OCI-M2 (cell line): Measurements from ENCODE around the gene ZFYVE19.

Experiments
- DNase-seq: peaks from one replicate; lab custom pipeline; 2025; ENCODE audit not compliant: unreplicated experiment; lab: John Stamatoyannopoulos, UW

The ZFYVE19 gene, protein sequence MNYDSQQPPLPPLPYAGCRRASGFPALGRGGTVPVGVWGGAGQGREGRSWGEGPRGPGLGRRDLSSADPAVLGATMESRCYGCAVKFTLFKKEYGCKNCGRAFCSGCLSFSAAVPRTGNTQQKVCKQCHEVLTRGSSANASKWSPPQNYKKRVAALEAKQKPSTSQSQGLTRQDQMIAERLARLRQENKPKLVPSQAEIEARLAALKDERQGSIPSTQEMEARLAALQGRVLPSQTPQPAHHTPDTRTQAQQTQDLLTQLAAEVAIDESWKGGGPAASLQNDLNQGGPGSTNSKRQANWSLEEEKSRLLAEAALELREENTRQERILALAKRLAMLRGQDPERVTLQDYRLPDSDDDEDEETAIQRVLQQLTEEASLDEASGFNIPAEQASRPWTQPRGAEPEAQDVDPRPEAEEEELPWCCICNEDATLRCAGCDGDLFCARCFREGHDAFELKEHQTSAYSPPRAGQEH

DNA sequence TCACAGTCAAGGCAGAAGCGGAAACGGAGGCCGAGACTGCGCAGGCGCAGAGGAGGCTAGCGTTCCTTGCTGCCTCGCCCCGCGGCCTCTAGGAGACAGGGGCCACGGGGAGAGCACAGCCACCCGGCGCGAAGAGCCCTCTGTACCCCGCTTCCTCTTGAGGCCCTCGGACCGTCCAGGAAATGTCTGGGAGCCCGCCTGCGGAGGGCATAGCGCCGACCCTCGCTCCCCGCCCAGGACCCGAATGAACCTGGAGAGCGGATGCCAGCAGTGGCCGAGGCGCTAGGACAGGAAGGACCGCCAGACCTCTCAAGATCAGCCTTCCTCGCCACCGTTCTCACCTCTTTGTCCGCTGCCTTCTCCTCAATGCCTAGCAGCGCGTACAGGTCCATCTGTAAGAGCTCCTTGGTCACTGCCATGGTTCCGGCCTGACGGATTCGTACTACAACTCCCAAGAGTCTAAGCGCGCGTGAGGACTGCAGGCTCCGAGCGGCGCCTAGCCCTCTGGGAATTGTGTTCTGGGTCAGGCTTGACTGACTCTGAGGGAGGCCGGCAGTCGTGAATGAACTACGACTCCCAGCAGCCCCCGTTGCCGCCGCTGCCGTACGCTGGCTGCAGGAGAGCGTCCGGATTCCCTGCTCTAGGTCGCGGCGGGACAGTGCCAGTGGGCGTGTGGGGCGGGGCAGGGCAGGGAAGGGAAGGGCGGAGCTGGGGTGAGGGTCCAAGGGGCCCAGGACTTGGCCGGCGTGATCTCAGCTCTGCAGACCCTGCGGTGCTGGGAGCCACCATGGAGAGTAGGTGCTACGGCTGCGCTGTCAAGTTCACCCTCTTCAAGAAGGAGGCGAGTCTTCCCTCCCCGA lies at the start of gene ZFYVE19, which contains the start of gene DNAJC17:
TSS of gene ZFYVE19 (plus strand) at position 62 of the 860 bp plus-strand sequence. CDS start at position 563, 501 bp downstream.
TSS of gene DNAJC17 (minus strand) at position 446 of the 860 bp plus-strand sequence. CDS start at position 419, 27 bp downstream.
- DNase-seq: peak; percentile 88

DNA sequence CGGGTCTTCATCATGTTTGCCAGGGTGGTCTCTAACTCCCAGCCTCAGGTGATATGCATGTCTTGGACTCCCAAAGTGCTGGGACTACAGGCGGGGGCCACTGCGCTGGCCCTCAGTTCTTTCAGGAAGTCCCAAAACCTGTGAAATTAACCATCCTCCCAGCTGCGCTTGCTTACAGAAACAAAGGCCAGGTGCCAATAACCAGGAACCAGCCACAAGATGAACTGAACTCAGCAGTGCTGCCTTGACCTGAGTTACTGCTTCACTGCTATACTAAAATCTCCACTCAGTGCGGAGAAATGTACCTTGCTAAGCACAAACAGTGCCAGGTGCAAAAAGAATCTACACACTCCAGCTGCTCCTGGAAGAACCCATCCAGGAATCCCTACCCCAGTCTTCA lies 46.9 kb upstream of the ZFYVE19 start:
- no peak for DNase-seq

DNA sequence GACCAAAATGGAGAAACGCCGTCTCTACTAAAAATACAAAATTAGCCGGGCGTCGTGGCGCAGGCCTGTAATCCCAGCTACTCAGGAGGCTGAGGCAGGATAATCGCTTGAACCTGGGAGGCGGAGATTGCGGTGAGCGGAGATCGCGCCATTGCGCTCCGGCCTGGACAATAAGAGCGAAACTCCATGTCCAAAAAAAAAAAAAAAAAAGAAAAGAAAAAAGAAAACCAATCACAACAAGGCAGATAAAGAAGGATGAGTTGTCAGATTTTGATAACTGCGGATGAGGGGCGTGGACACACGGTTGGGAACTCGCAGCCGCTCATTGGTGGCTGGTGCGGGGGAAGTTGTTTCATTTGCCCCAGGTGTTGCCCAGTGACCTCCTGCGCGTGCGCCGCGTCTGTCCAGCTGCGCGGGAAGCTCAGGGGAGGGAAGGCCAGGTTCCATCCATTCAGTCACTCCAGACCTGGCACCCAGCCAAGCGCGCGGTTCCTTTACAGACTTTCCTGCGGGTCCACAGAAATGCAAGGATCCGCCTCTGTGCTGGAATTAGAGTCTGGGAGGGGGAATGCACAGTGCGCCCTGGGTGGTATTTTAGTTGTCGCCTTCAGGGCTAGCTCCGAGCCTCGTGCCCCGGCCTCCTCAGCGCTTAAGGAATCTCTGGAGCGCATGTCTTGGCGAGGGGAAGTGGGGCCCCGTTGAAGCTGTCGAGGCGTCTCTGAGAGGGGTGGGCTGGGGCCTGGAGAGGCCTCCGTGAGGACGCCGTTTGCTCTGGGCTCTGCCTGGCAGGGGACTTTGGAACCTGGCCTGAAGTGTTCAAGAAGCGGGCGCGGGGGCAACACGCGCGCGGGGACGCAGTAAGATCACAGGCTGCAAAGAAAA lies 43.7 kb upstream of the ZFYVE19 start:
- no peak for DNase-seq

DNA sequence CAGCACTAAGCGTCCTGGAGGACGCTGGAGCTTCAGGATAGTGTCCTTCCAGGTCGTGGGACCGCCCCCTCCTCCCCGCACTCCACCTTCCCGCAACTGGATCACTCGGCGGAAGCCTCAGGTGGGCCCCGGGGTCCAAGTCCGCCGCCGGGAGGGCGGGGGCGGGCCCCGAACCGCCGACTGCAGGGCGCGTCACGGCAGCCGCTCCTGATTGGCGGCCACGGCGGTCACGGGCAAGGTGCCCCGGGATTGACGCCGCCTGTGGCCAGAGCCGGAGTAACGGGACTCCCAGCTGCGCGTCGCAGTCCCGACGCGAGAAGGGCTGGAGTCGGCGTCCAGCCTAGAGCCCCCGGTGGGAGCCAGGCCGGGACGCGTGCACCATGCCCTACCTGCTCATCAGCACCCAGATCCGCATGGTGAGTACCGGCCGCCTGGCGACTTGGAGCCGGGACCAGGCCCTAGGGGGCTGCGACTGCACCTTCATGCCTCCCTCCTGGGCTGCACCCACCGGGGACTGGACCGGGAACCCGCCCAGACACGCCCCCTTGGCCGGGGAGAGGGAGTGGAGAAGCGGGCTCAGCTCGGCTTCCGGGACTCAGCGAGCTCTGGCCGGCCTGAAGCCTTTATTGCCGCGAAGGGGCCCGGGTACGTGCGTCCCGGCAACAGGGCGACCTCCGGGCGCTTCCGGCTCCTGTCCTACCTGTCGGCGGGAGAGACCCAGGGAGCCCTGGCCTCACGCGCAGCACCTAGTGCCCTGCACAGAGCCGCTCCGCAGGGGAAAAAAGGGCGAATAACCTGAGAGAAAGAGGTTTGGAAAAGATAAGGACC lies 42.9 kb upstream of the ZFYVE19 start, which contains the start of gene GCHFR:
TSS of gene GCHFR (plus strand) at position 268 of the 828 bp plus-strand sequence. CDS start at position 381, 113 bp downstream.
- no peak for DNase-seq

DNA sequence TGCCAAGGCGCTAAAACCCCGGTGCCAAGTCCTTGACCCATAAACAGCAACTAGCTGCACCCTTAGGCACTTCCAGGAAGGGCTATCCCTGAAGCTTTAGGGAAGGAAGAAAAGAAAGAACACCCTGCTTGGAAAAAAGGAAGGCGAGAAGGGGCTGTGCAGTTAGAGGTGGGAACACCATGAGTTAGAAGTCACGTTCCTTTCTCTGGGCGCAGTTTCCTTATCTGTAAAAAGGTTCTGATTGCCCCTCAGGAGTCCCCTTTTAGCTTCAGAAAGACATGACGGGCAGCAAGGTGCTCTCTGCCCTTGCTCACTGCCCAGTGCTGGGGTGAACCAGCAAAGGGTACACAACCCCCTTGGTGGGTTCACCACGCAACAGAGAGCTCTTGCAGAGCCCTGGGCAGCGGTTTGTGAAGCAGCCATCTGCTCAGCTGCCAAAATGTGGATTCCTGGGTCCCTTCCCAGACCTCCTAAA lies 42.2 kb upstream of the ZFYVE19 start:
- DNase-seq: no peak

DNA sequence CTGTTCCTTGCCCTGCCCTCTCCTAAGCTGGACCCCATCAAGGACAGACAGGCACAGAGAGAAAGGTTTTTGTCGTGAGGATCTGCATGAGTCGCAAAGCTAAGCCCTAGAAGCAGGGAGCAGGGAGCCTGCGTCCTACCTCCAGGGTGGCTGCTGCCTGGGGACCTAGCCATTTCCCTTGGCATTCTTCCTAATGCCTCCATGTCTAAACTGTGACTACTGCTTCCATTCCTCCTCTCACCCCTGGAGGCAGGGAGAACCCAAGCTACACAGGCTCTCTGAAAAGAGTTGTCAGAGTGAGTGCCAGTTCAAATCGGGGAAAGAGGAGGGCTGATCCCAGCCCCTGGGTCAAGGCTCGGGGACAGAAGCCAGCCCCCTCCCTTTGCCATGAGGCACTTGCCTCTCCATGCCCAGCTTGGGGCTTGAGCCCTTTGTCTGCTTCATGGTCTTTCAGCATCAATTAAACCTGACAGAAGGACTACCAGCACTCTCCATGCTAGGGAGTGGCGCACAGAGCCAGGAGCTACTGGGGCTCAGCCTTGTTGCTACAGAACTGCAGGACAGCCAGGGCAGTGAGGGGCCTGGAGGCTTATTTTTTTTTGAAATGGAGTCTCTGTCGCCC lies 40.6 kb upstream of the ZFYVE19 start:
- no peak for DNase-seq

DNA sequence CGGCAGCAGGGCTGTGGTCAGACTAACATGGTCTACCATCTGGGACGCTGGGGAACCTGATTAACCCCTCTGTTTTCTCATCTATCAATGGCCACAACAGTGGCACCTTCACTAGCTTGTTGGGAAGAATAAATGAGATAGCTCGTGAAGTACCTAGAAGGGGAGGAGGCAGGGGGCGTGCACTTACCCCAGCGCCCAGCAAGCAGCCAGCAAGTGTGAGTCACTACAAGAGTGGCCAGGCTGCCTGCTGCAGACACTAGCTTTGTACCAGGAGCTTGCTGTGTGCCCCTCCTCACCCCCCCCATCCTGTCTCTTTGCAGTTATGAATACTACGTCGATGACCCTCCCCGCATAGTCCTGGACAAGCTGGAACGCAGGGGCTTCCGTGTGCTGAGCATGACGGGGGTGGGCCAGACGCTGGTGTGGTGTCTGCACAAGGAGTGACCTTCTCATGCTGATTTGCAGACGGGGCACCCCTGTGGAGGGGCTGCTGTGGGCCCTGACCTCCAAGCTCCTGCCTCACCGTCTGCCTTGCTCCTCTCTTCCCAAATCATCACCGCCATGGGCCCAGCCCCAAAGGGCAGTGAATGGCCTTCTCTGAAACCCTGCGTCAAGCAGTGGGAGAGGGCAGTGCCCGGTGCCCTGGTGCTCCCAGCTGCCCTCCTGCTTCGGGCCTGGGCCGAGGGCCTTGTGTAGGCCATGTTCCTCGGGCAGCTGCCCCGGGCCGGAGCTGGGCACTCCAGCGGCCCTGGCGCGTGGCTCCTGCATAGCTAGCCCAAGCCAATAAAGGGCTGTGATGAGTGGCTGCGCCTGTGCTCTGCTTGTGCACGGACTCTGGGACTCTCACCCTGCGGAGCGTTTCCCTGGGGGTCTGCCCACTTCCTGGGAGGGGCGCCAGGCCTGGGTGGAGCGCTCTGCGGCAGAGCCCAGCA lies 39.7 kb upstream of the ZFYVE19 start:
- DNase-seq: no peak

DNA sequence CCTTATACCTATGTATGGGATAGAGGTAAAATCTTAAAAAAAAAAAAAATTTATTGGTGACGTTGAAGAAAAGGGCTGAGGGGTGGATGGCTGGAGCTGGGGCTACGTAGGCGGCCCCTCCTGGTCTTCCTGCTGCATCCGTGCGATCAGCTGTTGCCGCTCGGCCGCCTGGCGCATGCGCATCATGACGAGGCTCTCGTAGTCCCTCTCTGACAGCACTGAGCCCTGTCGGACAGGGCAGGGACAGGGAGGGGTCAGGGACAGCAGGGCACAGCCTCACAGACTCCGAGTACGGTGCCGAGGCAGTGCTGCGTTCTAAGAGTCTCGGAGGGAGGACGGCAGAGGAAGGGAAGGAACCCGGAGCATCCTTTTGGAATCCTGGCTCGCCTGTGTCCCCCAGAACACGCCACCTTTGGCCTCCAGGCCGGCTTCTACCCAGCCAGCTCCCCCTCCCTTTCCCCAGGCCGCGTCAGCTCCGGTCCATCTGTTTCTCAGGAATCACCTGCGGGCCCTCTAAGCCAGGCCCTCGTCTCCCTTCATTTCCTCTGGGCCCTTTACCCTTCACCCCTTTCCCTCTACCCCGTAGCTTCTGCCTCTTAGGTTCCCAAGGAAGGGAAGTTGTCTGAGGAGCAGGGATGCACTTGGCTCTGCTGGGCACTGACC lies 38.9 kb upstream of the ZFYVE19 start:
- no peak for DNase-seq

DNA sequence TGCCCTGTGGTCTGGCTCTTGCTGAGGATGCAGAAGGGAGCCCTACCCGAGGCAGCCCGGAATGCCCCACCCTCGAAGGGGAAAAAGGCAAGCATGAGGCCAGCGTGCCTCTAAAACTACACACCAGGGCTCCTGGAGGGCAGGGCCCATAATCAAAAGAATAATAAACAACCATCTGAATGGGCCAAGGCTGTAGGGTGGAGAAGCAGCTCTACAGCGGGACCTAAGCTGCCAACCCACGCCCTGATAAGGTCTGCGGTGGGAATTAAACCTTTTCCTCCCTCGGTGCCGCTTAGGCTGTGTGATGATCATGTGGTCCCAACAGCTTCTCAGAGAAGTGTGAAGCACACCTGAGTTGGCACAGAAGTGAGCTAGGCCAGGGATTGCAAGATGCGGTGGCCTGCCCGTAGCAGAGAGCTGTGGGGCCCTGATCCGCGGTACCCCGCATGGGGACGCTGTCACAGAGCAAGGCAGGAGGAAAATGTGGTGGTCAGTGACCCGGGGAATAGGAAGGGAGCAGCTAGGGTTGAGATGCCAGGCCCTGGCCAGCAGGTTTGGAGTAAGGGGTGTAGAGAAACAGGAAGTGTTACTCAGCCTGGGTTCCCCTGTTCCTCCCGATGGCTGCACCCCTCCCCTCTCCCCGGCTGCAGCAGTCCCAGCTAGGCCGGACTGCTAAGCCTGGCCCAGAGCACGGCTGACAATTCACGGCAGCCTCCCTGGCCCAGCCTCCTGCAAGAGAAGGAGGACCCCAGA lies 38.2 kb upstream of the ZFYVE19 start:
- DNase-seq: no peak

DNA sequence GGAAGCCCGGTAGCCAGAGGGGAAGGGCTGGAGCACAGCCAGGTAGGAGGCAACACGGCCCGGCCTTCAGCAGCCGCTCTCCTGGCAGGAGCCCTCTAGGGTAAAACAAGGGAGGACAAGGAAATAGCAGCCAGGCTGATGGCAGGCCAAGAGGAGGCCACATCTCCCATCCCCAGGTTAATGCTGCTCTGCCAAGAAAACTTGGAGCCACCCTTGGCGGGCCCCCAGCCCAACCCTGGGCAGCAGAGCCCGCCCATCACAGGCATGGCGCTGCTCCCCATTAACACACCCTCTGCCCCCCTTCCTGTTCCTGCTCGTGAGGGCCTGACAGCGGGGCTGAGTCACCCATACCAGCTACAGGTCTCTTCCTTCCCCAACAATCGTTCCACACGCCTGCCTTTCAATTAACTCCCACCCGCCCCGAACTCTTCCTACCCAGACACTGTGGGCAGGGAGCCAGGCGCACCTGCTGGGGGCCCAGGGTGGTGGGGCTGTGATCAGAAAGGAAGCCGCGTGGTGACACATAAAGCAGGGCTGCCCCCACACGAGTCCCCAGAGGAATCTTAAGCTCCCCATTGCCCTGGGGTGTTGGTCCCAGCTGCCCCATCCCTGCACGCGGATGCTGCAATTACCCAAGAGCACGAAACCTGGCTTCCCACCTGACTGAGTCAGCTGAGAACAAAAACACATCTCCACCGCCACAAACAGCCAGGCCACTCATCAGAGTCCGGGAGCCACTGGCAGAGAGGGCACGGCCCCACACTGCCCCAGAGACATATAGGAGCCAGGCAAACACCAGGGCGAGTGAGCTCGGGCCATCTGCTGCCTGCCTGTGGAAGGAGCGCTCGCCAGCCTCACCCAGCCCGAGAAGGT lies 37.4 kb upstream of the ZFYVE19 start, which contains the start of gene C15orf62:
TSS of gene C15orf62 (plus strand) at position 707 of the 873 bp plus-strand sequence. CDS start 516 bp downstream, outside the sequence.
- DNase-seq: no peak

DNA sequence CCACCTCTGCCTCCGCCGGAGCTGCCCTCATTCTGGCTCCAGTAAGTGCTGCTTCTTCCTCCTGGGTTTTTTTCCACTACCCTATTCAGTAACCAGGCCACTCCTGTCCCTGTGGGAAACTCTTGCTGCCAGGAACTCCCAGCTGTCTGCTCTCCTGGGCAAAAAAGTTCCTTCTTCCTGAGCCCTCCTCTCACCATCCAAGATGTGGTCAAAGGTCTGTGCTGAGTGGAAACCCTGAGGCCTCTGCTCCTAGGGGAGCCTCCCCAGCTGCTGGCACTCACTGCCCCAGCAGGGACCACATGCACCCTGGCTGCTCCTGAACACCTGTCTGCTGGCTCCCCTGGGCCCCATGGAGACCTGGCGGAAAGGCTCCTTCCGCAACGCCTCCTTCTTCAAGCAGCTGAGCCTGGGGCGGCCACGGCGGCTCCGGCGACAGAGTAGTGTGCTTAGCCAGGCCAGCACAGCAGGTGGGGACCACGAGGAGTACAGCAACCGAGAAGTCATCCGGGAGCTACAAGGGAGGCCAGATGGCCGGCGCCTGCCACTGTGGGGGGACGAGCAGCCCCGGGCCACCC lies 36.7 kb upstream of the ZFYVE19 start:
- no peak for DNase-seq

DNA sequence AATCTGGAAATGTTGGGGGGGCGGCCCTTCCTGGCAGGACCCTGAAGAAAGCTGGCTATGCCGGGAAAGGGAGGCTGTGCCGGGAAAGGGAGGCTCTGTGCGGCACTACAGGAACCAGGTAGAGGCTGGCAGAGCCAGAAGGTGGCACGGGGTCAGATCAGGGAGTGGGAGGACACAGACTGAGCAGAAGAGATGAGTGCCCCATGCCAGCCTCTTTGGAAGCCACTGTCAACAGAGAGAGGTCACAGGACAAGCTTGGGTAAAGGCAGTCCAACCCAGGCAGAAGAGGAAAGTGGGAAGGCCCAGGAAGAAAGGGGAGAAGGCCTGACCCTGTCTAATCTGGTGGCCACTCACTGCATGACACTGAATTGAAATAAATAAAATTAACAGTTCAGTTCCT lies 35.6 kb upstream of the ZFYVE19 start:
- DNase-seq: no peak

DNA sequence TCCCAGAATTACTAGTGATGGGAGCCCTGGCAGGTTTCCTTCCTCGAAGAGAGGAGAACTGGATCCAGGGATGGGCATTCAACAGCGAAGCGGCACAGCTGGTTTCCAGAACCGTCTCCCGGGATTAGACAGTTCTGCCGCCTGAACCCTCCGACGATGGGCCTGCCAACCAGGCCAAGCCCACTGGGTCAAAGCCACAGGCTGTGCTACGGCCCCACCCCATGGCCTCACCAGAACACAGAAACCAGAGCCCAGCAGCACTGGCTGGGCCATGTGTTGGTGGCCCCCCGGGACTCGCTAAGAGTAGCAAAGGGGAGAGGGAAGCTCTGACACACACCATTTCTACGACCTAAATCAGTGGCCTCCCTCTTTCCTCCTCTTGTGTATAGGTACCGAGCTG lies 34.9 kb upstream of the ZFYVE19 start:
- DNase-seq: no peak

DNA sequence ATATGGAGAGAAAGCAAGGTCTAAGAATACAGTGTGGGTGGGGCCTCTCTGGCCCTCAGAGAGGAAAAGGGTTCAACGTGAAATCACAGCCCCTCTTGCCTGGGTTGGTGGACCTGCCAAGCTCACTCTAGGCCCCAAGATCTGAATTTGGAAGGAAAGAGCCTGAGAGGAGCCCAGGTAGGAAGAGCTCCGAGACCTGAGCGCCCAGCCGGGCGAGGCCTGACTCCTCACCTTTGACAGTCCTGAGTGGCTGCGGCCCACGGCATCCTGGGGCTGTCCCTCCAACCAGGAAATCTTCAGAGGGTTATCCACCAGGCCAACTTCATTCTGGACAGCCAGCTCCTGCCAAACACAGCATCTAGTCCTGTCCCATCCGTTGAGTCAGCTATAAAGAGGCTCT lies 33.4 kb upstream of the ZFYVE19 start:
- no peak for DNase-seq

DNA sequence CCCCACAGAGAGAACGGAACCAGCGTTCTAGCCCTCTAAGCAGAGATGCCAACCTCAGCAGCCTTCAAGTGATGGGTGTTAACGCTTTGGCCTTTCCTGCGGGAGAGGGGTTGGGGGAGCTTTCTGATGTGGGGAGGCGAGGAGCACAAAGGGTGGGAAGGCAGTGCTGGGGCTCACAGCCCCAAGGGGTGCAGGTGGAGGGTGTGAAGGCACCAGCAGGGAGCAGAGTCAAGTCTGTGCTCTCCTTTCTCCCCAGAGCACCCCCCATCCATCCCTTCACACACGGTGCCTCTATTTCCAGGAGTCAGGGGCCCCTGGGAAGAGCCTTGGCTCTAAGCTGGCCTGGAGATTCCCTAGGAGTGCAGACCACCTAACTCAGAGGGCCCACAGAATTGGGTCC lies 33.0 kb upstream of the ZFYVE19 start:
- DNase-seq: no peak
